Stimulated activated CD4-positive, alpha-beta T cell treated with anti-CD3 and anti-CD28 coated beads, TNF-alpha, amount 100 ng/mL, for 1 hour (primary cell): Measurements from ENCODE around the gene ISLR.

Experiments used
- DNase-seq, 3 donors: peaks; one replicate each; pipeline ENCODE4 v3.0.0-alpha.2; 2020; ENCODE audit warnings: low read depth in 3 of 3, low spot score in 1 of 3

ISLR gene

GRCh38 chr15:74173380-74174218 lies at the start of gene ISLR:
Gene ISLR, plus strand, starts transcription at chr15:74173710. Its CDS starts 1,149 bp downstream, at chr15:74174859.
- no peak for DNase-seq

GRCh38 chr15:74124196-74124595 lies 49.3 kb upstream of the ISLR start:
- DNase-seq = no peak

GRCh38 chr15:74124759-74125158 lies 48.8 kb upstream of the ISLR start:
- DNase-seq = no peak

- peak; percentile 52 to 86 (median 68) for DNase-seq
Measured at GRCh38 chr15:74127255-74127953, 46.1 kb upstream of the ISLR start.

GRCh38 chr15:74127954-74128784 lies 45.3 kb upstream of the ISLR start:
- no peak for DNase-seq

GRCh38 chr15:74128785-74129585 lies 44.5 kb upstream of the ISLR start:
- DNase-seq = no peak

GRCh38 chr15:74129586-74130154 lies 43.8 kb upstream of the ISLR start:
- DNase-seq = no peak

GRCh38 chr15:74130155-74130848 lies 43.2 kb upstream of the ISLR start, which contains the start of gene ISLR2:
Gene ISLR2, plus strand, starts transcription at chr15:74130586. Its CDS starts 2,169 bp downstream, at chr15:74132755.
- no peak for DNase-seq

GRCh38 chr15:74130849-74131627 lies 42.5 kb upstream of the ISLR start:
- no peak for DNase-seq

GRCh38 chr15:74131628-74132413 lies 41.7 kb upstream of the ISLR start:
- DNase-seq = no peak

- no peak for DNase-seq
Measured at GRCh38 chr15:74132681-74133651, 40.5 kb upstream of the ISLR start.

GRCh38 chr15:74133694-74134386 lies 39.7 kb upstream of the ISLR start:
- DNase-seq = no peak

- no peak for DNase-seq
Measured at GRCh38 chr15:74134387-74135027, 39.0 kb upstream of the ISLR start.

GRCh38 chr15:74135041-74135565 lies 38.4 kb upstream of the ISLR start:
- no peak for DNase-seq

GRCh38 chr15:74136540-74136813 lies 37.0 kb upstream of the ISLR start:
- no peak for DNase-seq
